Caco-2 (cell line): ENCODE measurements around the gene DDX3Y. TPM values are rescaled to one million over a fixed set of nuclear protein-coding genes. Genes with fewer than 3 reads are reported as not detected.

Experiments used
- BruUV-seq: library from RNA; stranded (reverse); fragments of 400-500 nt; replicated peaks from 2 replicates; lab custom pipeline; 2021; lab: Mats Ljungman, UMichigan
- CTCF ChIA-PET: fragments of 300-600 bp; sonication (Branson Sonifier 250); formaldehyde crosslinking; loops from one replicate; lab custom pipeline; 2022; ENCODE audit warnings: antibody characterized with exemption; lab: Charles Lee
- POLR2A ChIA-PET: fragments of 300-600 bp; sonication (Branson Sonifier 250); formaldehyde crosslinking; loops from one replicate; lab custom pipeline; 2022; ENCODE audit warnings: antibody characterized with exemption; lab: Charles Lee
- DNase-seq, 2 experiments: peaks; one replicate each; pipeline versions ENCODE4 v3.0.0 to v3.0.0-alpha.2; 2020 to 2022
- H3K27me3 ChIP-seq: replicated peaks from 2 replicates; pipeline ENCODE4 v1.6.0; 2011; ENCODE audit warnings: low read length; ENCODE audit not compliant: control insufficient read depth, insufficient read depth
- H3K36me3 ChIP-seq: 2 replicates; pipeline ENCODE4 v1.5.1; 2011; ENCODE audit warnings: low read length; ENCODE audit not compliant: control insufficient read depth, insufficient read depth
- H3K4me1 ChIP-seq: fragments of 250-450 bp; sonication (Bioruptor Pico); 2 replicates; pipeline ENCODE4 v1.5.1; 2020; ENCODE audit warnings: mild to moderate bottlenecking
- H3K4me3 ChIP-seq: 2 replicates; pipeline ENCODE4 v1.5.1; 2011; ENCODE audit warnings: low read depth, mild to moderate bottlenecking, control low read depth, low read length
- H3K9me3 ChIP-seq: fragments of 250-450 bp; sonication (Bioruptor Pico); 2 replicates; pipeline ENCODE4 v1.5.1; 2020; ENCODE audit warnings: mild to moderate bottlenecking, moderate library complexity
- H3K27ac Mint-ChIP-seq: one replicate; pipeline ENCODE4 v1.8.0; 2022; ENCODE audit warnings: mixed read lengths; ENCODE audit not compliant: unreplicated experiment
- H3K27me3 Mint-ChIP-seq: one replicate; pipeline ENCODE4 v1.8.0; 2022; ENCODE audit warnings: mixed read lengths; ENCODE audit not compliant: insufficient read depth, unreplicated experiment
- H3K36me3 Mint-ChIP-seq: one replicate; pipeline ENCODE4 v1.8.0; 2022; ENCODE audit warnings: mild to moderate bottlenecking, mixed read lengths; ENCODE audit not compliant: insufficient read depth, unreplicated experiment
- H3K4me1 Mint-ChIP-seq: one replicate; pipeline ENCODE4 v1.8.0; 2022; ENCODE audit warnings: low read depth, mixed read lengths; ENCODE audit not compliant: unreplicated experiment
- H3K4me3 Mint-ChIP-seq: one replicate; pipeline ENCODE4 v1.8.0; 2022; ENCODE audit warnings: mild to moderate bottlenecking, moderate library complexity, mixed read lengths; ENCODE audit not compliant: unreplicated experiment
- H3K9me3 Mint-ChIP-seq: one replicate; pipeline ENCODE4 v1.8.0; 2022; ENCODE audit warnings: mixed read lengths; ENCODE audit not compliant: unreplicated experiment
- CTCF ChIP-seq, 2 experiments: fragments of 200-600 bp in 1 of 2; IDR thresholded peaks; 1 replicate in 1 of 2; 2 replicates in 1 of 2; pipeline versions ENCODE4 v1.5.1 to v1.8.0; 2011 to 2022; ENCODE audit warnings: antibody characterized with exemption in 1 of 2, control low read depth in 1 of 2, inconsistent platforms in 1 of 2, low read depth in 1 of 2, low read length in 1 of 2, mild to moderate bottlenecking in 1 of 2, moderate library complexity in 1 of 2; ENCODE audit not compliant: insufficient read depth in 1 of 2, severe bottlenecking in 1 of 2, unreplicated experiment in 1 of 2
- intact Hi-C: fragments of 100-400 bp; cut with micrococcal nuclease; formaldehyde crosslinking; loops from one replicate; pipeline ENCODE4 v1.10.0; 2022; ENCODE audit not compliant: unreplicated experiment
- total RNA-seq: library from RNA; stranded (reverse); gene quantifications from 2 replicates; pipeline ENCODE4 v1.2.3, GENCODE V29; 2022

The DDX3Y gene
- total RNA-seq, 1 experiment from 2014 or later: not detected

- POLR2A ChIA-PET: no interaction called here
- no peaks in the 10 kb centered on the region for H3K9me3 ChIP-seq
- DNase-seq: no peak
- CTCF ChIA-PET: no interaction called here
- Mint-ChIP-seq H3K27me3 (no peaks in the 10 kb centered on the region), H3K9me3 (no peaks in the 10 kb centered on the region), H3K4me3 (no peak overlapping the region), H3K36me3 (no peaks in the 10 kb centered on the region), H3K27ac (no peak overlapping the region), H3K4me1 (no peaks in the 10 kb centered on the region)
- intact Hi-C loops: no loop called here
- BruUV-seq: no TSS peak
- H3K27me3 ChIP-seq: no peaks in the 10 kb centered on the region
- H3K36me3 ChIP-seq: no peaks in the 10 kb centered on the region
- no peak for TF ChIP-seq CTCF (IDR thresholded peaks at IDR 0.05; ENCODE audit: insufficient read depth in 1 of 2, low read depth in 1 of 2, low read length in 1 of 2, severe bottlenecking in 1 of 2, unreplicated experiment in 1 of 2)
- no peaks in the 10 kb centered on the region for H3K4me1 ChIP-seq
- H3K4me3 ChIP-seq: no peak overlapping the region
These were observed 37.3 kb downstream of the DDX3Y start for GRCh38 chrY:12941725-12942687.

Other genes with a start within 250 kb of the DDX3Y start
- gene USP9Y, start 203.6 kb upstream of the DDX3Y start, total RNA-seq: not detected in 2 replicates